Measurements from ENCODE around the gene ZSCAN22.
"Not testable (repeated sequence)": the region's sequence is repeated elsewhere in the genome, so short reads cannot be mapped to it uniquely, and the experiment has no call there.

The ZSCAN22 gene

GRCh38 chr19:58374200-58374599 lies 47.4 kb downstream of the ZSCAN22 start:
- DNase-seq (ENCODE audit: low spot score), result no peak

GRCh38 chr19:58376724-58377123 lies 49.9 kb downstream of the ZSCAN22 start:
- DNase-seq (ENCODE audit: low spot score), result not testable (repeated sequence)

- no peak for DNase-seq (ENCODE audit: low spot score)
Observed at GRCh38 chr19:58379246-58379645, 52.5 kb downstream of the ZSCAN22 start.

- DNase-seq (ENCODE audit: low spot score), result no peak
Observed at GRCh38 chr19:58380037-58380661, 53.4 kb downstream of the ZSCAN22 start.

- DNase-seq (ENCODE audit: low spot score), result peak; percentile 100
Observed at GRCh38 chr19:58380662-58381459, 54.1 kb downstream of the ZSCAN22 start, which contains the start of gene ZNF837. Gene ZNF837 (minus strand): TSS chr19:58381030. CDS start chr19:58369332, 11,698 bp downstream.

GRCh38 chr19:58381460-58382212 lies 54.8 kb downstream of the ZSCAN22 start:
- DNase-seq (ENCODE audit: low spot score), result no peak

GRCh38 chr19:58382997-58383603 lies 56.3 kb downstream of the ZSCAN22 start:
- DNase-seq (ENCODE audit: low spot score), result no peak

GRCh38 chr19:58385313-58385890 lies 58.6 kb downstream of the ZSCAN22 start:
- no peak for DNase-seq (ENCODE audit: low spot score)

- no peak for DNase-seq (ENCODE audit: low spot score)
Observed at GRCh38 chr19:58385891-58386575, 59.2 kb downstream of the ZSCAN22 start.

- peak; percentile 98 for DNase-seq (ENCODE audit: low spot score)
Observed at GRCh38 chr19:58386576-58387337, 60.0 kb downstream of the ZSCAN22 start, which contains the start of gene RPS5. Gene RPS5 (plus strand): TSS chr19:58387269. CDS start chr19:58388138, 869 bp downstream.

- DNase-seq (ENCODE audit: low spot score), result no peak
Observed at GRCh38 chr19:58387338-58388174, 60.8 kb downstream of the ZSCAN22 start.

- no peak for DNase-seq (ENCODE audit: low spot score)
Observed at GRCh38 chr19:58388175-58388526, 61.4 kb downstream of the ZSCAN22 start.
